GM10847 (cell line): ENCODE results near the gene CTLA4.

Source experiments
- POLR2A ChIP-seq: IDR thresholded peaks from 2 replicates; pipeline ENCODE4 v1.6.1; 2011; ENCODE audit not compliant: insufficient read length; ENCODE audit errors: extremely low read depth

CTLA4 gene

GRCh38 chr2:203867561-203868200, at the start of gene CTLA4:
CTLA4 (plus strand) TSS chr2:203867771; CDS start chr2:203867943, 172 bp downstream.
- TF ChIP-seq POLR2A: no peak

GRCh38 chr2:203818656-203819055, 48.9 kb upstream of the CTLA4 start:
- no peak for TF ChIP-seq POLR2A

DNA sequence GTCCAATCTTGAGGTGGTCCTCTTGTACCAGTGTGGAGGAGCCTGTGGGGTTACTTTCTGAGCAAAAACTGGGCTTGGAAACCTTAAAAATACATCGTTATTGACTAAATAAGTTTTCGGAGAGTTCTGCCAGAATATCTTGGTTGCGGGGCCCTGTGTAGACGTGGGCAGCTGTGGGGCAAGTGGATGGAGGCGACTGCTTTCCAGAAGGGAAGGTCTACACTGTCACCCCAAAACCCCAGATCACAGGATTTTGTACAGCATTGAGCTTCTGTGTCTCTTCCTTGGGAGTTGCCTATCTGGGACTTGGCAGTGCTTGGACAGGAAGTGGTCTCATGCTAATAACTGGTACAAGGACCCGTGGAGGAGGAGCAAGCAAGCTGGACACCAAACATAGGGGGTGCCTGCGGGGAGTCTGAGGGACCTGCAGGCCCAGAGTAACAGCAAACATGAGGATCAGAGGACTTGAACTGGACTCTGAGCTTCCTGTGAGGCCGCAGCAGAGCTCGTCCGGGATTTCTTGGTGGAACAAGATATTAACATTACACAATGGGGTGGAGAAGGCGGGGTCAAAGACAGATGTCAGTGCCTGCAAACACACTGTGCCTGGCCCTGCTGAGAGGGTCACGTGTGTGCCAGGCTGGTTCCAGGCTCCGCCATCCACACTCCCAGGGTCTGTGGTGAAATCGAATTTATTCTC, 48.0 kb upstream of the CTLA4 start:
- TF ChIP-seq POLR2A: no peak

GRCh38 chr2:203820969-203821368, 46.6 kb upstream of the CTLA4 start:
- no peak for TF ChIP-seq POLR2A

- TF ChIP-seq POLR2A: no peak
Measured at GRCh38 chr2:203822240-203822639, 45.3 kb upstream of the CTLA4 start.

GRCh38 chr2:203823173-203823572, 44.4 kb upstream of the CTLA4 start:
- no peak for TF ChIP-seq POLR2A

- TF ChIP-seq POLR2A: no peak
Measured at GRCh38 chr2:203824057-203824456, 43.5 kb upstream of the CTLA4 start.

GRCh38 chr2:203824603-203825002, 43.0 kb upstream of the CTLA4 start:
- no peak for TF ChIP-seq POLR2A

GRCh38 chr2:203826704-203827103, 40.9 kb upstream of the CTLA4 start:
- TF ChIP-seq POLR2A: no peak

DNA sequence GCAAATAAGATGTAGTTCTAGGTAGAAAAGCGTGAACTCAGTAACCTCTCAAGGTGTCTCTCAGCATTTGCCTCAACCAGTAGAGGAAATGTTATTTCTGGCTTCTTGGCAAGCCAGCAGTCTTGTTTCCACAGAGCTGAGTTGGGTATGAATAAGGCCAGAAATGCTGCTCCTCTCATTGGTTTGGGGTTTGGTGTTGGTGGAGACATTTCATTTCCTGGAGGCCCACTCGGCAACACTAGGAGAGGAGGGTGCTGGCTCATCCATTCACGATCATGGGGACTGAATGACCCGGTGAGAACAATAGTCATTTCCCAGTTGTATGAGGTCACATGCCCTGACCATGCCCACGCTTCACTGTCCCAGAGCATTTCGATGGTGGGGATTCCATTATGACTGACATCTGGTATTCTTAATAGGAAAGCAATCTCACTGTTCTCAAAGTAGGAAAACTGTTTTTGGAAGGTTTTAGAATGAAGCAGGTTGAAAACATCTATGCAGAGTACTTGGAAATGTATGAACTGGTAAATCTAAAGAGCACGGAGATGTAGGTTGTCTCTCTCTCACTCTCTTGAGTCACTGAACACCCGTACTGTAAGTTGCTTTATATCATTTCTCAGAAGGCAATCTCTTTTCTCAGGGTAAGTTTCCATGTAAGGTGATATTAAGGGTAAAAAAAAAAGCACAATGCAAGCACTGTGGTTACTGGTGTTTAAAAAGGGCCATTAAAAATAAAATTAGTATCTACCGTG, 37.1 kb upstream of the CTLA4 start:
- TF ChIP-seq POLR2A: no peak

DNA sequence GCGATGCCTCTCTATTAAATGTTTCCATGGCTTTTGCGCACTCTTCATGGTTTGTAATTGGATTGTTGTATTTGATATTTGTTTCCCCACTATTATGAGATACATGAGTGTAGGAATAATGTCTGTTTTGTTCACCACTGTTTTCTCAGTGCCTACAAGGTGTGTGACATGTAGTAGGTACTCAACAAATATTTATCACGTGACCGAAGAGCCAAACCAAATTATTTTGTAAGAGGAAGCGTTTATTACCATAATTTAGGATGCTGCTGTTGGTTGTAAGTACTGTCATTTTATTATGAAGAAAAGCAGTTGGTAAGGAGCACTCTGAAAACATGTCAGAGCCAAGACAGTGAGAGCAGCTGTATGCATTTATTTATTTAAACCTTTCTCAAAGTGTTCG, 32.2 kb upstream of the CTLA4 start:
- TF ChIP-seq POLR2A: no peak

DNA sequence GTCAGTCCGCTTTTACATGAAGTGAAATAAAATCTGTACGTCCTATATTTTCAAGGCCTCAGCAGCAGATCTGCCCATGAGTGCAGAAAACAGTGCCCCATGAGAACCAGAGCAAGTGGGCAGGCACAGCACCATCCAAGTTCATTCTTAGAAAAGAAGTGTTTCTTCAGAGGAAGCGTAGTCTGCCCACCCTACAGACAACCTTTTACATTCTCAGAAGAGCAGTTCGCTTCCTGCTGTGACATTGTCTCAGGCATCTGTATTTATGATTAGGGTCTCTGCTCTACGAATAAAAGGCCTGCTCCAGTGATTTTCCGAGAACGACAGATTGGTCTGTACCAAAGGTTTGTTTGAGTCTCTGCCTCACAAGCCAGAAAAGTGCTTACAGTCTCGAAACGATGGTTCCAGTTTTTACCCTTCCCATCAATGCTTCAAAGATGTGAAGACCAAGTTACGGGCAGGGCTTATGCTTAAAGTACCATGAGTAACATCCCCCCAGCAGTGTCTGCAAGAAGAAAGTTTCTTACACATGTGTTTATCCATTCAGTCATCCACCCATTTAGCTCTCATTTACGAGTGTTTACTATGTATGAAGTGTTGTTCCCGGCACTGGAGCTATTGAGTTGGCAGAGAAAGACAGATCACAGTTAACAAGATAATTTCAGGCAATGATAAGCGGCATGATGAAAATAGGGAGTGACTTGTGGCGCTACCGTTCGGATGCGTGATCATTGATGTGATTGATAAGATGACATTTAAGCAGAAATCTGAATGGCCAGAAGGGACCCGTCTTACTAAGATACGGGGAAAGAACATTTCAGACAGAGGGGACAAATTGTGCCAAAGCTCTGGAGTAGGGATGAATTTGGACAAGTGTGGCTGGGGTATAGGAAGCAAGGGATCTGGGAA, 31.4 kb upstream of the CTLA4 start:
- no peak for TF ChIP-seq POLR2A

DNA sequence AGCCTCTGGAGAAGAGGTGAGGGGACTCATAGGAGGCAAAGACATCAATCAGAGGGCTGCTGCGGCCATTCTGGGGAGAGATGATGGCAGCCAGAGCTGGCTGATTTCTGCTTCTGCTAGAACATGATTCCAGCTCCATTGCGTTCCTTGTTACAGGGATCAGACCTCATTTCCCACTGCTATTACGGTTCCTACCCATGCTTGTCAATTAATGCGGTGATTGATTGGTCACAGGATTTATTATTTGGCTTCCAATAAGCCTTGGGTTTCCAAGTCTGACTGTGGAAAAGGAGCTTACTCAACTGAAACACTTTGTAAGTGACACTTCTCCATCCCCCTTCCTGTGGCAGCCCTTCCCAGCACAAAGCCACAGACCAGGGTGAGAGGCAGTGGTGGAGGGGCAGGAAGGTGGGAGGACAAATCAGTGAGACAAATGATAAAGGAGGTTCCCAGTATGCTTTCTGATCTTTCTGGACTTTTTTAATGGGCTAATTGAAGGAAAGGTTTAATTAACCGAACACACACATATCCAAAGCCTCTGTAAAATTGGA, 26.8 kb upstream of the CTLA4 start:
- no peak for TF ChIP-seq POLR2A

DNA sequence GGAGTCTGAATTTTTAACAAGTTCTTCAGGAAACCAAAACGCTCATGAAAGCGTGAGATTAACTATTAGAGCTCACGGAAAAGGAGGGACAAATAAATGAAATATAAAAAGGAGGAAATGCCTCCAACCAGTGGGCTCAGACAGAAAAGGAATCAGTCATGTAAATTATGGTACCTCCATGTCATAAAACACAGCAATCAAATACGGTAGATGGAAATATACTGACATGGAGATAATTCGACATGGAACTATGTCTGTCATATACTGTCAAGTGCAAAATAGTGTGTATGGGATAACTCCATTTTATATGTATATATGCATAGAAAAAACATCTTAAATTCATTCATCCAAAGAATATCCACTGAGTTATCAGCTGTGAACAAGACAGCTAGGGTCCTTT, 25.9 kb upstream of the CTLA4 start:
- no peak for TF ChIP-seq POLR2A

- no peak for TF ChIP-seq POLR2A
Measured at GRCh38 chr2:203842373-203842772, 25.2 kb upstream of the CTLA4 start.
